ENCODE measurements around the gene UQCR10. TPM values are rescaled to one million over a fixed set of nuclear protein-coding genes. Genes with fewer than 3 reads are reported as not detected.

UQCR10 gene
- total and polyA plus RNA-seq, 4 experiments from 2014 or later = 47.6 to 332 (median 162) TPM

DNA sequence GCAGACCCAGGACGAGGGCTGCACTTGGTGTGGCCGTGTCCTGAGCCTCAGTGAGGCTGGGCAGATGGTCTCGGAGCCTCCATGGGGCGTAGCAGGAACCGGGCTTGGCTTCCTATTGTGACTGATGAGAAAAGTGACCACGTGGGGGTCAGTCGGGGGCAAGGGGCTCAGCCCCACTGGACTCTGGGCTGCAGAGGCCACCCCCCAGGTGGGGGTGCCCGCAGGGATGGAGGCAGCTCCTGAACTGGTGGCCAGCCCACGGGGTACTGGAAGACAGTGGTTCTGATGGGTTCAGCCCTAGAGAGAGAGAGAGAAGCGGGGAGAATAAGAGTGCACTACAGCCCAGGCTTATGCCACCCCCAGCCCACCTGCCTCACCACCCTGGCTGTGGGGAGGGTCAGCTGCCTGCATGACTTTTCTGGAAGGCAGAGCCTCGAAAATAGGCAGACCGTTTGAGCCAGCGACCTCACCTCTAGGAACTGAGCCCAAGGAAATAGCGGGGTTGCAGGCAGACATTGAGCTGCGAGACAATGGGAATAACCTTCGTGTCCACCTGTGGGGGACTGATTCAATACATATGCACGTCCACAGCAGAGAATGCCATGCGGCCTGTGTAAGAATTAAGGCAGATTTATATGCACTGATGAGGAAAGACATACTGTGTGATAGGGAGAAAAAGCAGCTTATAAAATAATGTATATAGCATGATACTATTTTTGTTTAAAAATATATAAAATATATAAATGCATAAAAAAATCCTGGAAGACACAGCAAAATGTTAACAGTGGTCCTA, 35.9 kb upstream of the UQCR10 start:
- DNase-seq = peak in 1 of 5 donors; percentile 17
- no peak overlapping the region for H3K27ac Mint-ChIP-seq
- no peaks in the 10 kb centered on the region for H3K4me1 Mint-ChIP-seq
- Histone ChIP-seq H3K27me3 (ENCODE audit: insufficient read depth, low read length) (no peaks in the 10 kb centered on the region), H3K4me3 (ENCODE audit: low read length in 2 of 2) (no peak overlapping the region), H3K4me1 (ENCODE audit: insufficient read depth, low read length) (no peaks in the 10 kb centered on the region), H3K36me3 (ENCODE audit: insufficient read depth, low read length) (no peaks in the 10 kb centered on the region), H3K9me3 (ENCODE audit: control insufficient read depth in 1 of 2, low read length in 2 of 2) (no peaks in the 10 kb centered on the region), H3K27ac (ENCODE audit: low read depth, low read length) (no peak overlapping the region)
- no peak overlapping the region for H3K4me3 Mint-ChIP-seq
- no peaks in the 10 kb centered on the region for H3K9me3 Mint-ChIP-seq
- peaks cover 4 to 27% of the 10 kb centered on the region in 2 donors for H3K36me3 Mint-ChIP-seq
- intact Hi-C loops (cut with micrococcal nuclease) = no loop called here
- ChIA-PET CTCF (ENCODE audit: partially characterized antibody) (interaction anchor here (0.8 kb wide), 1 partner anchor 274 kb away, joined by 3 read pairs; no protein-coding TSS in a partner anchor), POLR2A (ENCODE audit: partially characterized antibody) (no interaction called here)
- H3K27me3 Mint-ChIP-seq = no peaks in the 10 kb centered on the region

DNA sequence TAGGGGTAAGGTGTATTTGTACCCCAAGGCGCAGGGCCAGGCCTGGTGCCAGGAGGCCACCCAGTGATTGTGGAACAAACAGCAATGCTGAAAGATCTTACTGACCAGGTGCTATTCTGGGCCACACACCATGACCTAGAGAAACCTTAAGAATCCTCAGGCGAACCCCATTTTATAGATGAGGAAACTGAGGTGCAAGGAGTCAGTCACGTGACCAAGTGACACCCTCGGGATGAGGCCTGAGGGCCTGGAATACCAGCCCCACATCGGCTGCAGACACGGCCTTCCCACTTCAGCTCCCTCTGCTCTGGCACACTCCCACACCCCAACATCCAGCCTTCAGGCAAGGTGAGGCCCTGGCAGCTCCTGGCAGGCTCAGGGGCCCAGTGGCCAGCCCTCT, 34.3 kb upstream of the UQCR10 start:
- H3K27ac Mint-ChIP-seq = no peak overlapping the region
- CTCF ChIA-PET (ENCODE audit: partially characterized antibody) = no interaction called here
- no peak for DNase-seq

DNA sequence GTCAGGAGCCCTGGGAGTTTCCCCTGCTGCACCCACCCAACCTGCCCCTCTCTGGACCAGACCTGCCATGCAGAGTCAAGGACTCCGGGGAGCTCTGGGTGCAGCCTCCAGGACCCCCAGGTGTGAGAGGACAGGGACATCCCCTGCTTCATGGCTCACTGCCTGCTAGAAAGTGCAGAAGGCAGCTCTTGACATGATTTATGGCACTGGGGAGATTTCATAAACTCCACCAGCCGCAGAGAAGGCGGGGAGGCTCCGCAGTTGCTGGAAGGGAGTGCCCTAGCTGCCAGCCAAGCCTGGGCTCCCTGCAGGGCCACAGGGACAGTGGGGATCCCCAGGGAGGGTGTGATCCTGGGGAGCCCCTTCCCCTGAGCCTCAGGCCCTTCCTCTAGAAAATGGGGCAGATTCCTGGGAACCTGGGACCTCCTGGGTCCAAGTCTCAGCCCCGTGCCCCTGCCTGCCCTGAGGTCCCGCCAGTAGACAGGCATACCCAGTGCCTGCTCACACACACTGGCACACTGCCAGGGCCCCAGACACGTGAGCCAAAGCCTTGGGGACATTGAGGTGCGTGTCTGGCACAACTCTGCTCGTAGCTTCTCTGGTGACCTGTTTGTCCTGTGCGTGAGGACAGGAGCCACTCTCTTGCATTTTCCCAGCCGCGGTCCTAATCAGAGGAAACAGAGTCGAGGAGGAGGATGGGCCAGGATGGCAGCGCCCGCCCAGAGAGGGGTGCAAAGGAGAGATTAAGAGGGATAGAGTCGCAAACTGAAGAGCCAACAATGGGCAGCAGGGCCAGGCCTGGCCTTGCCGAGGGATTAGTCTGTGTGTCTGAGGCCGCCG, 33.6 kb upstream of the UQCR10 start:
- Histone ChIP-seq H3K4me1 (ENCODE audit: insufficient read depth, low read length) (no peaks in the 10 kb centered on the region), H3K9me3 (ENCODE audit: control insufficient read depth in 1 of 2, low read length in 2 of 2) (no peaks in the 10 kb centered on the region), H3K4me3 (ENCODE audit: low read length in 2 of 2) (no peak overlapping the region), H3K36me3 (ENCODE audit: insufficient read depth, low read length) (no peaks in the 10 kb centered on the region), H3K27me3 (ENCODE audit: insufficient read depth, low read length) (no peaks in the 10 kb centered on the region), H3K27ac (ENCODE audit: low read depth, low read length) (no peak overlapping the region)
- intact Hi-C loops (cut with micrococcal nuclease) = no loop called here
- peaks cover 7 to 27% of the 10 kb centered on the region in 2 donors for H3K36me3 Mint-ChIP-seq
- H3K4me3 Mint-ChIP-seq = no peak overlapping the region
- ChIA-PET CTCF (ENCODE audit: partially characterized antibody) (no interaction called here), POLR2A (ENCODE audit: partially characterized antibody) (no interaction called here)
- no peaks in the 10 kb centered on the region for H3K4me1 Mint-ChIP-seq
- H3K27ac Mint-ChIP-seq = no peak overlapping the region
- H3K27me3 Mint-ChIP-seq = no peaks in the 10 kb centered on the region
- peak in 1 of 5 donors; percentile 19 for DNase-seq
- no peaks in the 10 kb centered on the region for H3K9me3 Mint-ChIP-seq

More for the DNA sequence above, 34.3 kb upstream of the UQCR10 start:
- Histone ChIP-seq H3K27me3 (ENCODE audit: insufficient read depth, low read length) (no peaks in the 10 kb centered on the region), H3K9me3 (ENCODE audit: control insufficient read depth in 1 of 2, low read length in 2 of 2) (no peaks in the 10 kb centered on the region), H3K4me3 (ENCODE audit: low read length in 2 of 2) (no peak overlapping the region), H3K36me3 (ENCODE audit: insufficient read depth, low read length) (no peaks in the 10 kb centered on the region), H3K27ac (ENCODE audit: low read depth, low read length) (no peak overlapping the region), H3K4me1 (ENCODE audit: insufficient read depth, low read length) (no peaks in the 10 kb centered on the region)
- POLR2A ChIA-PET (ENCODE audit: partially characterized antibody) = no interaction called here
- Mint-ChIP-seq H3K4me3 (no peak overlapping the region), H3K36me3 (peaks cover 7 to 27% of the 10 kb centered on the region in 2 donors), H3K27me3 (no peaks in the 10 kb centered on the region), H3K9me3 (no peaks in the 10 kb centered on the region), H3K4me1 (no peaks in the 10 kb centered on the region)
- intact Hi-C loops (cut with micrococcal nuclease) = no loop called here

DNA sequence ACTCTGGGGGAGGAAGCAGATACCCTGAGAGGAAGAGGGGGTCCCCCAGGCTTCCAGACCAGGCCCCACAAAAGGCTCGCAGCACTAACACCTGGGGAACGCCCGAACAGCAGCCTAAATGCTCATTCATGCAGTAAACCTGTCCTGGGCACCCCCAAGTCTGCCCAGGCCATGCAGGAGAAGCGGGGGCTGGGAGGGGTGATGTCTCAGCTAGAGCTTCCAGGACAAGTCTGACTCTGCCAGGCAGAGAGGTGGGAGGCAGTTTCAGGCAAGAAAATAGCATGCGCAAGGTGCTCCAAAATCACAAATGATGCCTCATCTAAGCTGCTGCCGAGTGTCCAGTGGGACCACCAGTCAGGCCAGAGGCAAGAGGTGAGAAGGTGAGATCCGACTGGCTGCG, 32.8 kb upstream of the UQCR10 start:
- no peak overlapping the region for H3K27ac ChIP-seq (ENCODE audit: low read depth, low read length)
- H3K27me3 ChIP-seq (ENCODE audit: insufficient read depth, low read length) = no peaks in the 10 kb centered on the region
- no peaks in the 10 kb centered on the region for H3K36me3 ChIP-seq (ENCODE audit: insufficient read depth, low read length)
- H3K4me1 ChIP-seq (ENCODE audit: insufficient read depth, low read length) = no peaks in the 10 kb centered on the region
- CTCF ChIA-PET (ENCODE audit: partially characterized antibody) = no interaction called here
- Mint-ChIP-seq H3K36me3 (peaks cover 15 to 30% of the 10 kb centered on the region in 2 donors), H3K27me3 (no peaks in the 10 kb centered on the region), H3K9me3 (no peaks in the 10 kb centered on the region), H3K4me1 (no peaks in the 10 kb centered on the region), H3K4me3 (no peak overlapping the region), H3K27ac (no peak overlapping the region)
- intact Hi-C loops (cut with micrococcal nuclease) = no loop called here
- DNase-seq = no peak
- POLR2A ChIA-PET (ENCODE audit: partially characterized antibody) = no interaction called here
- H3K9me3 ChIP-seq (ENCODE audit: control insufficient read depth in 1 of 2, low read length in 2 of 2) = no peaks in the 10 kb centered on the region
- no peak overlapping the region for H3K4me3 ChIP-seq (ENCODE audit: low read length in 2 of 2)

DNA sequence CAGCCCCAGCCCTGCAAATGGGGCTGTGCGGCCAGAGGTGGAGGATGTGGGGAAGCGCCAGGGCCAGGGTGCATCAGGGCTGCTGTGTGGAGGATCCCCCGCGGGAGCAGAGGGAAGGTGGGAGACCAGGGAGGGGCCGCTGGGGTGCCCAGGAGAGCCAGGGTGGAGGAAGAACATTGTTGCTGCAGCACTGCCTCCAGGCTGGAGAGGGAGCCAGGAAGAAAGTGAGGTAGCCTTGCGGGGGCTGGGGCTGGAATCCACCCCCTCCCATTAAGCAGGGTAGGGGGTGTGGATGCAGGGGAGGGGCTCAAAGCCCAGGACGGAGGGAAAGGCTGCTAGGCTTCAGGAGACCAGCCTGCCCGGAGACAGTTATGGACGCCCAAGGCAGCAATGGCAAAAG, 32.3 kb upstream of the UQCR10 start:
- H3K4me3 Mint-ChIP-seq = no peak overlapping the region
- Histone ChIP-seq H3K4me1 (ENCODE audit: insufficient read depth, low read length) (no peaks in the 10 kb centered on the region), H3K9me3 (ENCODE audit: control insufficient read depth in 1 of 2, low read length in 2 of 2) (no peaks in the 10 kb centered on the region), H3K27ac (ENCODE audit: low read depth, low read length) (no peak overlapping the region), H3K4me3 (ENCODE audit: low read length in 2 of 2) (no peak overlapping the region), H3K36me3 (ENCODE audit: insufficient read depth, low read length) (peaks cover 2% of the 10 kb centered on the region), H3K27me3 (ENCODE audit: insufficient read depth, low read length) (no peaks in the 10 kb centered on the region)
- no peaks in the 10 kb centered on the region for H3K4me1 Mint-ChIP-seq
- ChIA-PET CTCF (ENCODE audit: partially characterized antibody) (no interaction called here), POLR2A (ENCODE audit: partially characterized antibody) (no interaction called here)
- H3K27me3 Mint-ChIP-seq = no peaks in the 10 kb centered on the region
- H3K27ac Mint-ChIP-seq = no peak overlapping the region
- H3K36me3 Mint-ChIP-seq = peaks cover 16 to 30% of the 10 kb centered on the region in 2 donors
- no peak for DNase-seq
- intact Hi-C loops (cut with micrococcal nuclease) = no loop called here
- no peaks in the 10 kb centered on the region for H3K9me3 Mint-ChIP-seq

DNA sequence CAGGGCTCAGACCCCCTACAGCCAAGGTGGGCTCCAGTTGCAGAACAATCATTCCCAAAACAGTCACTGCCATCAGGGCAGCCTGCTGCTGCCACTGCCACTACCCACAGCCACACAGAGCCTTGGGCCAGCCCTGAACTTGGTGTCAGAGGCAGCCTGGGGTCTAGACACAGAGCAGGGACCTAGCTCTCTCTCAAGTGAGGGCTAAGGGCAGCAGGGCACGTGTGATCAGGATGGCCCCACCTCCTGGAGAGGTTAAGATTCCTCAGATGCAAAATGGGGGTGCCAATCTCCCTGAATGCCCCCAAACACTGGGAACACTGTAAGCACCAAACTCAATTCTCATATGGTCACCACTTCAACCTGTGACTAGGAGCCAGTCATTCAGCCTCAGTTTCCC, 31.8 kb upstream of the UQCR10 start:
- ChIA-PET CTCF (ENCODE audit: partially characterized antibody) (no interaction called here), POLR2A (ENCODE audit: partially characterized antibody) (no interaction called here)
- Histone ChIP-seq H3K36me3 (ENCODE audit: insufficient read depth, low read length) (peaks cover 8% of the 10 kb centered on the region), H3K4me1 (ENCODE audit: insufficient read depth, low read length) (no peaks in the 10 kb centered on the region), H3K27ac (ENCODE audit: low read depth, low read length) (no peak overlapping the region), H3K27me3 (ENCODE audit: insufficient read depth, low read length) (no peaks in the 10 kb centered on the region), H3K4me3 (ENCODE audit: low read length in 2 of 2) (no peak overlapping the region), H3K9me3 (ENCODE audit: control insufficient read depth in 1 of 2, low read length in 2 of 2) (no peaks in the 10 kb centered on the region)
- intact Hi-C loops (cut with micrococcal nuclease) = no loop called here
- no peaks in the 10 kb centered on the region for H3K9me3 Mint-ChIP-seq
- H3K4me1 Mint-ChIP-seq = no peaks in the 10 kb centered on the region
- peaks cover 16 to 30% of the 10 kb centered on the region in 2 donors for H3K36me3 Mint-ChIP-seq
- DNase-seq = no peak
- no peaks in the 10 kb centered on the region for H3K27me3 Mint-ChIP-seq
- no peak overlapping the region for H3K4me3 Mint-ChIP-seq
- no peak overlapping the region for H3K27ac Mint-ChIP-seq

DNA sequence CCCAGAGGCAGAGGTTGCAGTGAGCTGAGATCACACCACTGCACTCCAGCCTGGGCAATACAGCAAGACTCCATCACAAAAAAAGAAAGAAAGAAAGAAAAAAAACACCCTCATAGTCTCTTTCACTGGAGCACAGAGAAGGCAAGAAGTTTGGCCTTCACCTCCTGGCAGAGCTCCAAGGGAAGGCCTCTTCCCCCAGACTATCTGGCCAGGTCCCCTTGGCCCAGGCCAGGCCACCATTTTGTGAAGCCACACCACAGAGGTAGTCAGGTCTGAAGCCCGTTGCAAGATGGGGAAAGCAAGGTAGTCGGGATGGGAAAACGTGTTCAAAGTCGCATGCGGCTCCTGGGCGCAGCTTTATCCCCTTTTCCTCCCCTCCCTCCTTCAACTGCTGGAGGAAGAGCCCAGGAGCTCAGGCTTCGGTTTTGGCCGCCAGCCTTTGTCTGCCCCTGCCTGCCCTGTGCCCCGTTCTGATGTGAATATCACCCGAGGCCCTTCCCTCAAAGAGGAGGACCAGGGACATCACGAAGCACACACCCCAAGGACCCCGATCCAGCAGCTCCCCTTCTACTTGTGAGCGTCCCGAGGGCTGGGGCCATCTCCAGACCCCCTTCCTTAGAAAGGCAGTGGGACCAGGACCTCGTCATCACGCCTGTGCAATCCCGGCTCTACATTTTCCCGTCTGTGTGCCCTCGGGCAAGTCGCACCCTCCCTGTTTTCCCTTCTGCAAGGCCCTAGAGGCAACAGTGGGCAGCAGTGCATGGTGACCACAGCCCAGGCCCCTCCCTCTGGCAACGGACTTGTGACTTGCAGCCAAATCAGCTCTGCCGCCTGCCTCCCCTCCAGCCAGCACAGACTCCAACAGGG, 29.7 kb upstream of the UQCR10 start:
- no peak overlapping the region for H3K27ac ChIP-seq (ENCODE audit: low read depth, low read length)
- Mint-ChIP-seq H3K27me3 (no peaks in the 10 kb centered on the region), H3K36me3 (peaks cover 17 to 28% of the 10 kb centered on the region in 2 donors), H3K9me3 (no peaks in the 10 kb centered on the region), H3K27ac (no peak overlapping the region), H3K4me1 (no peaks in the 10 kb centered on the region), H3K4me3 (no peak overlapping the region)
- ChIA-PET POLR2A (ENCODE audit: partially characterized antibody) (no interaction called here), CTCF (ENCODE audit: partially characterized antibody) (no interaction called here)
- no peaks in the 10 kb centered on the region for H3K27me3 ChIP-seq (ENCODE audit: insufficient read depth, low read length)
- DNase-seq = no peak
- no peaks in the 10 kb centered on the region for H3K9me3 ChIP-seq (ENCODE audit: control insufficient read depth in 1 of 2, low read length in 2 of 2)
- H3K36me3 ChIP-seq (ENCODE audit: insufficient read depth, low read length) = peaks cover 11% of the 10 kb centered on the region
- no peaks in the 10 kb centered on the region for H3K4me1 ChIP-seq (ENCODE audit: insufficient read depth, low read length)
- no peak overlapping the region for H3K4me3 ChIP-seq (ENCODE audit: low read length in 2 of 2)
- intact Hi-C loops (cut with micrococcal nuclease) = no loop called here
